ENCODE results near the gene TMEM175.
"Not testable (repeated sequence)": the region's sequence is repeated elsewhere in the genome, so short reads cannot be mapped to it uniquely, and the experiment has no call there.

Gene TMEM175

GRCh38 chr4:915595-915994, 16.7 kb upstream of the TMEM175 start:
- DNase-seq (ENCODE audit: low read depth in 4 of 4, low spot score in 1 of 4), result no peak

GRCh38 chr4:917466-917865, 14.8 kb upstream of the TMEM175 start:
- DNase-seq (ENCODE audit: low read depth in 4 of 4, low spot score in 1 of 4), result no peak

GRCh38 chr4:917992-918391, 14.3 kb upstream of the TMEM175 start:
- DNase-seq (ENCODE audit: low read depth in 4 of 4, low spot score in 1 of 4), result no peak

GRCh38 chr4:918591-918990, 13.7 kb upstream of the TMEM175 start:
- DNase-seq (ENCODE audit: low read depth in 4 of 4, low spot score in 1 of 4), result not testable (repeated sequence)

- not testable (repeated sequence) for DNase-seq (ENCODE audit: low read depth in 4 of 4, low spot score in 1 of 4)
These were observed 13.1 kb upstream of the TMEM175 start for GRCh38 chr4:919004-919680.

GRCh38 chr4:921830-922331, 10.4 kb upstream of the TMEM175 start:
- no peak for DNase-seq (ENCODE audit: low read depth in 4 of 4, low spot score in 1 of 4)

- DNase-seq (ENCODE audit: low read depth in 4 of 4, low spot score in 1 of 4), result no peak
These were observed 7.9 kb upstream of the TMEM175 start for GRCh38 chr4:924107-925096.

- no peak for DNase-seq (ENCODE audit: low read depth in 4 of 4, low spot score in 1 of 4)
These were observed 7.1 kb upstream of the TMEM175 start for GRCh38 chr4:925171-925570.

- DNase-seq (ENCODE audit: low read depth in 4 of 4, low spot score in 1 of 4), result no peak
These were observed 6.3 kb upstream of the TMEM175 start for GRCh38 chr4:925771-926500.

- DNase-seq (ENCODE audit: low read depth in 4 of 4, low spot score in 1 of 4), result no peak
These were observed 5.7 kb upstream of the TMEM175 start for GRCh38 chr4:926538-926937.

GRCh38 chr4:927566-927965, 4.7 kb upstream of the TMEM175 start:
- not testable (repeated sequence) for DNase-seq (ENCODE audit: low read depth in 4 of 4, low spot score in 1 of 4)

- DNase-seq (ENCODE audit: low read depth in 4 of 4, low spot score in 1 of 4), result no peak
These were observed 3.0 kb upstream of the TMEM175 start for GRCh38 chr4:929096-929765.

GRCh38 chr4:930028-930551, 2.2 kb upstream of the TMEM175 start:
- no peak for DNase-seq (ENCODE audit: low read depth in 4 of 4, low spot score in 1 of 4)

- DNase-seq (ENCODE audit: low read depth in 4 of 4, low spot score in 1 of 4), result no peak
These were observed 1.4 kb upstream of the TMEM175 start for GRCh38 chr4:930827-931193.

GRCh38 chr4:931194-931959, 883 bp upstream of the TMEM175 start:
- DNase-seq (ENCODE audit: low read depth in 4 of 4, low spot score in 1 of 4), result no peak

- DNase-seq (ENCODE audit: low read depth in 4 of 4, low spot score in 1 of 4), result no peak
These were observed 432 bp downstream of the TMEM175 start for GRCh38 chr4:932713-933070.

- DNase-seq (ENCODE audit: low read depth in 4 of 4, low spot score in 1 of 4), result not testable (repeated sequence)
These were observed 7.2 kb downstream of the TMEM175 start for GRCh38 chr4:939508-939907.

GRCh38 chr4:945274-946102, 13.2 kb downstream of the TMEM175 start:
- DNase-seq (ENCODE audit: low read depth in 4 of 4, low spot score in 1 of 4), result no peak

- no peak for DNase-seq (ENCODE audit: low read depth in 4 of 4, low spot score in 1 of 4)
These were observed 13.8 kb downstream of the TMEM175 start for GRCh38 chr4:946103-946450.
